ENCODE data around the gene ZNF385B.

The ZNF385B gene

DNA sequence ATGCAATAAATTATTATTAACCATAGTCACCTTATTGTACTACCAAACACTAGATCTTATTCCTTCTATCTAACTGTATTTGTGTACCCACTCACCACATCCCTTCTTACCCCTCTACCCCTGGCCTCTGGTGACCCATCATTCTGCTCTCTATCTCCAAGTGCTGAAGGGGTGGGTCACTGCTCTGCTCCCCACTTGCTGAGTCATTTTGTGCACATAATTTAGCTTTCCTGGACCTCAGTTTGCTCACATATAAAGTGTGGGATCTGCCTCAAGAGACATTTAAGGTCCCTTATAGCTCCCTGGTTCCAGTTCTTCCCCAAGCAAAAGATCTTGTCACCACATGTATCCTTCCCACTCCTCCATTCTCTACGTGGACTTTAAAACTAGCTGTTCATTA is 169.4 kb downstream of the ZNF385B start:
- TF ChIP-seq, protein P1, sequence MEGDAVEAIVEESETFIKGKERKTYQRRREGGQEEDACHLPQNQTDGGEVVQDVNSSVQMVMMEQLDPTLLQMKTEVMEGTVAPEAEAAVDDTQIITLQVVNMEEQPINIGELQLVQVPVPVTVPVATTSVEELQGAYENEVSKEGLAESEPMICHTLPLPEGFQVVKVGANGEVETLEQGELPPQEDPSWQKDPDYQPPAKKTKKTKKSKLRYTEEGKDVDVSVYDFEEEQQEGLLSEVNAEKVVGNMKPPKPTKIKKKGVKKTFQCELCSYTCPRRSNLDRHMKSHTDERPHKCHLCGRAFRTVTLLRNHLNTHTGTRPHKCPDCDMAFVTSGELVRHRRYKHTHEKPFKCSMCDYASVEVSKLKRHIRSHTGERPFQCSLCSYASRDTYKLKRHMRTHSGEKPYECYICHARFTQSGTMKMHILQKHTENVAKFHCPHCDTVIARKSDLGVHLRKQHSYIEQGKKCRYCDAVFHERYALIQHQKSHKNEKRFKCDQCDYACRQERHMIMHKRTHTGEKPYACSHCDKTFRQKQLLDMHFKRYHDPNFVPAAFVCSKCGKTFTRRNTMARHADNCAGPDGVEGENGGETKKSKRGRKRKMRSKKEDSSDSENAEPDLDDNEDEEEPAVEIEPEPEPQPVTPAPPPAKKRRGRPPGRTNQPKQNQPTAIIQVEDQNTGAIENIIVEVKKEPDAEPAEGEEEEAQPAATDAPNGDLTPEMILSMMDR (IDR thresholded peaks at IDR 0.05; ENCODE audit: borderline replicate concordance, insufficient read depth, low read depth, low read length): no peak

DNA sequence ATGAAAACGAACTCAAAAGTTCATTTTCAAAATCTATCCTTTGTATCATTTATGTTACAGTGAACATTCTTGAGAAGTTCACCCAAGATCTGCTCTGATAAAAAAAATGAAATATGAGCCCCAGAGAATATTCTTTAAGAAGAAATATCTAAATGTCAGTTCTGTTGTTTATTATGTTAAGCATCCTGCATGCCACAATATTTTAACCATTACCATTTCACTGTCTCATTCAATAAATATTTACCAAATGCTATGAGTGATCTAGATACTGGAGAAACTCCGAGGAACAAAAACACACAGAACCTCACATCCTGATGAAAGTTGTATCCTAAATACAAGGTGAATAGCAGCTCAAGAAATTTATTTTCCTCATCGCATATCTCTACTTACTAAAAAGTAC is 170.2 kb downstream of the ZNF385B start:
- TF ChIP-seq, protein P1 (IDR thresholded peaks at IDR 0.05; ENCODE audit: borderline replicate concordance, insufficient read depth, low read depth, low read length): no peak
- no peak overlapping the region for H3K4me3 ChIP-seq (ENCODE audit: low read depth, low read length)

More for the DNA sequence above, 169.4 kb downstream of the ZNF385B start:
- no peak overlapping the region for H3K4me3 ChIP-seq (ENCODE audit: low read depth, low read length)

DNA sequence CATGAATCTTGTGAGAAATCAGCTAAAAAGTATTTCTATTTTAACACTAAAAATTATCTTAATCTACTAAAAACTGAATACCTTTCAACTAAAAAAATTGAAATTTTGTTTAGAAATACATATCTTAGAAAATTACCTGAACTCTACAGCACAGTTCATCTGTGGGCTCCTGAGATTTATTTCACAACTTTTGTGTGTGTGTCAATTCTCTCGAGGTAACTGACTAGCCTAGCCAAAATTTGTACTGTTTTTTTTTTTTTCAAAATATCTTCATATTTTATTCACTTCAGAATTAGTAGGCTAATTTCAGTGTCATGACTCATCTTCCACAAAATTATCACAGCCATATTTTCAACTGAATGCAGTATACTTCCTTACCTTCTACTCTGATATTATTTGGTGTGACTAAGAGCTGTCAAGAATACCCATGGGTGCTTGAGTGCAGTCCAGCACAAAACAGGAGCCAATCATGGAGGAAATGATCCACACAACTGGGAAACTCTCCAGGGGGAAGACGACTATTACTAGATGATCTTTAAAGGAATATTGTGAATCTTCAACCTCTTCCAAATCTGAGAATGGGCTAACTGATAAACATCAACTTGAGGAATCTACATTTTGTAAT is 174.6 kb downstream of the ZNF385B start:
- TF ChIP-seq, protein P1 (IDR thresholded peaks at IDR 0.05; ENCODE audit: borderline replicate concordance, insufficient read depth, low read depth, low read length): no peak
- H3K4me3 ChIP-seq (ENCODE audit: low read depth, low read length): no peak overlapping the region

DNA sequence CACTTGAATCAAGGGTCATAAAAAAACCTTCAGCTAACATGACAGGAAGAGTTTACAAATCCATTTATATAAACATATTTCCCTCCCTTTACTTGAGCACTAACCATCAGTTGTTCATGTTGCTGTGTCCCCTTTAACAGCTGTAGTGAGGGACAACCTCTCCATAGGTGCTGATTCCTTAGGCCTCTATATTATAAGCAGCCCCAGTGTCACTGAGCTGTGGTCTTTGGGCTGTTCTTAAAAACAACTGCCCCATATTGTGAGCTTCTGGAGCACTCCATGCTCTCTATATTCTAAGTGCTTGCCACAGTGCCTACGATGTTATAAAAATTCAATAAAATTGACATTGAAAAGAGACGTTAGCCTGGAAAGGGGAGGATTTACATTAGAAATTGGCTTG is 175.3 kb downstream of the ZNF385B start:
- TF ChIP-seq, protein P1 (IDR thresholded peaks at IDR 0.05; ENCODE audit: borderline replicate concordance, insufficient read depth, low read depth, low read length): no peak
- H3K4me3 ChIP-seq (ENCODE audit: low read depth, low read length): no peak overlapping the region

DNA sequence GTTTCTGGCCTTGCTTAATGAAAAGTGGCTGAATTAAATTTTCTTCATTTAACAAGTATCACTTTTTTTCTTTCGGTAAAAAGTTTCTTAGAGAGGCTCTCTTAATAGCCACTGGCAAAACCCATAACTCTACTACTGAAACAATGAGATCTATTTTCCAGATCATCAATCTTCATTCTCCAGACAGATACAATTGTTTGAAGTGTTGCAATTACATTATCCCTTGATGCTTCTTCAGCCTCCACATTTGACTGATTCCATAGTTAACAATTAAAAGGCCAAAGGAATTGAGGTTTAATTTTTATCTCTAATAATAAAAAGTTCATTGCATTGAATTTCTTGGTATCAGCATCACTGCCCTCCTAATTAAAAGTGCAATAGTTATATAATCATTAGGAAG is 176.3 kb downstream of the ZNF385B start:
- H3K4me3 ChIP-seq (ENCODE audit: low read depth, low read length): no peak overlapping the region
- TF ChIP-seq, protein P1 (IDR thresholded peaks at IDR 0.05; ENCODE audit: borderline replicate concordance, insufficient read depth, low read depth, low read length): no peak

DNA sequence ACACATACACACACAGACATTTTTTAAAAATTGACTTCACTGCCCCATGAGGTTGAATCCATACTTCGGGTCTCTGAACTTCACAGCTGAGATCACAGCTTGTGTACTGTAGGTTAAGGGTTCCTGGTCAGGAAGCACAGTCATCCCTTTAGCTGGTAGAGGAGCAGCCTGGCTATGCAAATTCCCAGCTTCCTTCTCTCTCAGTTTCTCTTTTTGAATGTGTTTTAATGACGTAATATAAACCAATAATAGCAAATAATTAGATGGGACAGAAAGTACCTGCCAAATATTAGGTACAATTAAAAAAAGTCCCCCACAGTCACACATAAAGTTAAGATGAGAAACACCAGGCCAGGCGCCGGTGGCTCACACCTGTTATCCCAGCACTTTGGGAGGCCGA is 178.7 kb downstream of the ZNF385B start:
- TF ChIP-seq, protein P1 (IDR thresholded peaks at IDR 0.05; ENCODE audit: borderline replicate concordance, insufficient read depth, low read depth, low read length): no peak
- H3K4me3 ChIP-seq (ENCODE audit: low read depth, low read length): no peak overlapping the region

DNA sequence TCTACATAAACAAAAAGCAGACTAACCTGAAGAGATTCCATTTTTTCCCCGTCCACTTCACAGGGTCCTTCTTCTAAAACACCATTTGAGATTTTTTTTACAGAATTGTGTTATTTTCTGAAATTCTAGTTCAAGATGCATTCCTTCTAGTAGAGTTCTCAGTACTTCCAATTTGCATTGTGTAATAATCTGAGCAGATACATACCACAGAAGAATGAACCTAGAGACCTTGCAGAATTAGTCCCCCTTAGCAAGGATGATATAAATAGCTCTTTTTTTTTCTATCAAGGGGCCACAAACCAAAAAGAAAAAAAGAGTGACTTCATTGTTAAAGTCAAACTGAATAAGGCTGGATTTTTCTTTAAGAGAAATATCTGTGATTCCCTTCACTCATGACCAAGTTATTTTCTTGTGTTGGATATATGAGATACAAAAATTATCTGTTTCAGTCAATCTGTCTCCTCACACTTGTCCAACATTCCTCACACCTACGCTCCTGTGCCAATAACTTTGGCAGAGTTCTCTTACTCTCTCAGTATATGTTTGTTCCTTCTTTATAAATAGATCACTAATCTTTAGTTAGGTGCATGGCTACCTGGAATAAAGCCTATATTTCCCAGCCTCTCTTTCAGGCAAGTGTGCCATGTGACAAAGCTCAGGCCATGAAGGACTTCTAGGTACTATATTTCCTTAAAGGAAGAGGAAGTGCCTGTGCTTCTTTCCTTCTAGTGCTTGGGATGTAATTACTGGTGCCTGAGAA is 183.5 kb downstream of the ZNF385B start:
- H3K4me3 ChIP-seq (ENCODE audit: low read depth, low read length): no peak overlapping the region
- TF ChIP-seq, protein P1 (IDR thresholded peaks at IDR 0.05; ENCODE audit: borderline replicate concordance, insufficient read depth, low read depth, low read length): no peak
